ENCODE results near the gene GPR148. TPM values are rescaled to one million over a fixed set of nuclear protein-coding genes. Genes with fewer than 3 reads are reported as not detected.
A peak's percentile ranks its signal among the peaks of the same experiment; 100 is the strongest.

GPR148 gene
- total RNA-seq, 2 experiments from 2014 or later: not detected

DNA sequence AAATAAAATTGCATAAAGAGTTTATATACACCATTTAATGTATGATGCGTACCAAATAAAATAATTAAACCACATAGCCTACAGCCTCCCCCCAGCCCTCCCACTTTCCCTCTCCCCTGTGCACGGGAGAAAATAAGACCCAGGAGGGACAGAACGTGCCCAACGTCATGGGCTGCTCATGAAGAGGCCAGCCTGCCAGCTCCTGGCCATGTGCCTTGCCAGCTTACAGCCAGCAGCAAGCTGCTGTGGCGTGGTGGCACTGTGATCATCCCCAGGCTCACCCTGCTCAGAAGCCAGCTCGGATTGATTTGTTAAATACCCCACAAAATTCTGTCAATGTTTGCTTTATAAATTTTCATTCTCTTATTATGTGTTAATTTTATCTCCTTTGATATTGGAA lies 7.6 kb downstream of the GPR148 start:
- H3K27me3 Mint-ChIP-seq: peaks cover 13% of the 10 kb centered on the region
- no peaks in the 10 kb centered on the region for H3K36me3 Mint-ChIP-seq
- H3K9me3 Mint-ChIP-seq: peaks cover 7% of the 10 kb centered on the region
- no peak for DNase-seq
- no peak overlapping the region for H3K4me3 Mint-ChIP-seq
- H3K4me1 Mint-ChIP-seq: no peaks in the 10 kb centered on the region
- H3K27ac Mint-ChIP-seq: no peak overlapping the region

DNA sequence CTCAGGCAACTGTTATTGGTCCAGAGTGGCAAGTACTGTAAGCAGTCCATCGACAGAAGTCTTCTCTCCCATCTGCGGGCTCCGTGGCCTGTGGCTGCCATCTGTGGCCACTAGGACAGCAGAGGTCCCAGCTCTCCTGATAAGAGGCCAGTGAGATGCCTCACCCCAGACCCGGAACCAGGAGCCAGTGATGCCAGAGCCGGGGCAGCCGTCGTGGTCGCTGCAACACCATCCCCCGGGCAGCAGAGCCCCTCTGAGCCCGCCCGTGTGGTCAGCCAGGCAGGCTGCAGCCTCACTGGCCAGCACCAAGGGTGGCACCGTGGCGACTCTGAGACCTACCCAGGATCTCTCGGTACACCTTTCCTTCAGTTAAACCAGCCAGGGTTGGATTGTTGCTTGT lies 8.7 kb downstream of the GPR148 start:
- Mint-ChIP-seq H3K36me3 (no peaks in the 10 kb centered on the region), H3K4me1 (no peaks in the 10 kb centered on the region), H3K9me3 (peaks cover 7% of the 10 kb centered on the region), H3K27me3 (peaks cover 13% of the 10 kb centered on the region), H3K27ac (no peak overlapping the region), H3K4me3 (no peak overlapping the region)
- no peak for DNase-seq

DNA sequence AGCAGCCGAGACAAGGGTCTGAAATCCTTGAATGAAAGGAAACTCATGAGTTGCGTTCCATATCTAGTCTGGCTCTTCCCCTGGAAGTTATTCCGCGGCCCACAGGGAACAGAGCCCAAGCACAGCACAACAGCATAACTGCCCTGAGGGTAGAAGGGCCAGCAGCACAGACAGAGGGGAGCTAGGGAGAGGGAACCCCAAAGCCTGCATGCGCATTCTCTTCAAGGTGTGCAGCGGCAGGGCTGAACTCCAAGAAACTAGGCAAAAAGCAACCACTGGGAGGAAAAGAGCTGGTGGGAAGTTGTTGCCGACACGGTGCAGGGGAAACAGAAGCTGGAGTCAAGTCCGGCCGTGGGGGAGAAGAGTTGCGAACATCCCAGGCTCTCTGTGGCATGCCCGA lies 11.8 kb downstream of the GPR148 start:
- Mint-ChIP-seq H3K27me3 (peaks cover 21% of the 10 kb centered on the region), H3K4me1 (no peaks in the 10 kb centered on the region)

DNA sequence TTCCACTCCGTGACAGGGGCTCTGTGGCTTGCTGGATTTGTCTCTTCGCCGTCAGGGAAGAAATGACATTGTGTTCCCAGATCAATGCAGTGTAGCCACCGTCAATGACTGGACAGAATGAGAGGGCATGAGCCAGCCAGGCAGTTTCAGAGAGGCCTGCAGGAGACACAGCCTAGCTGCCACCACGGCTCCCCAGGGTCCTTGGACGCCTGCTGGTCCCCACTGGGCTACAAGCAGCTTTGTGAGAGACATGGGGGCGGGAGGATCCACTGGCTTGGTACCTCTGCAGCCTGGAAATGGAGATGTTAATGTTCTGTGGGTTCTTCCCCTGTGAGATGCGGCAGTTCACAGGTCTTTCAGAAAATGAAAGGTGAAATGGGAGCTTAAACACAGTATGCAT lies 14.4 kb downstream of the GPR148 start:
- no peaks in the 10 kb centered on the region for H3K36me3 Mint-ChIP-seq
- H3K9me3 Mint-ChIP-seq: peaks cover 2% of the 10 kb centered on the region
- no peak overlapping the region for H3K27ac Mint-ChIP-seq
- no peak overlapping the region for H3K4me3 Mint-ChIP-seq
- DNase-seq: no peak
- H3K27me3 Mint-ChIP-seq: peaks cover 21% of the 10 kb centered on the region
- no peaks in the 10 kb centered on the region for H3K4me1 Mint-ChIP-seq

More for the DNA sequence above, 11.8 kb downstream of the GPR148 start:
- Mint-ChIP-seq H3K27ac (no peak overlapping the region), H3K9me3 (peaks cover 2% of the 10 kb centered on the region), H3K36me3 (no peaks in the 10 kb centered on the region), H3K4me3 (no peak overlapping the region)
- no peak for DNase-seq

DNA sequence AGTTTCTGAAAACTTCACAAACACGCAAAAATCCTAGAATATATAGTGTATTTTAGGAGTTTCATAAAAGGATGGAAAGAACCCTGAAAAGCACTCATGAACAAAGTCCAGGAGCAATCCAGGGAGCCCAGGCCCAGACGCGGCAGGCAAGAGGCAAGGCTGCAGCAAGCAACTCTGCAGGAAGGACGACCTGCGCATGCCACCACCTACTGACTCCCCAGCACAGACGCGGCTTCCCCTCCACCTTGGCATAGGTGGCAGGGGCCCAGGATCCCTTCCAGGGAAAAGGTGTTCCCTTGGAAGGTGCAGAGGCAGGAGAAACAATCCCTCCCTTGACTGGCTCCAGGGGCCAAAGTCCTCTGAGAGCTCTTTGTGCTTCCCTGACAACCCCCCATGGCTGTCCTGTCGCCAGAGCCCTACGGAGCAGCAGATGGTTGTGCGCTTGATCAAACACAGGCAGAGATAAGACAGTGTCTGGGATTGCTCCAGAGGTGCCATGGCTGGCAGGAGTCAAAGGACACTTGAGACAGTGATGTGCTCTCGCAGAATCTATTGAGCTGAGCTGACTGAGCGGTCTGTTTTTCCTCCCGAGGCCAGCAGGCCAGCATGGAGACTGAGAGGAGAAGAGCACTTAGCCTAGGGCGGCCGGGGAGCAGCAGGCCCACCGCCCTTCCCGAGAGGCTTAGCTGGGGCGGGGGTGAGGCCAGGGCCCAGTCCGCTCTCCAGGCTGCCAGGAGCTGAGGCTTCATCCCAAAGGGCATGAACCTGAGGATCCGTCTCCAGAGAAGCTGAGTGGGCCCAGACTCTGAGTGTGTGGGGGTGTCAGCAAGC lies 15.6 kb downstream of the GPR148 start:
- DNase-seq: no peak
- no peaks in the 10 kb centered on the region for H3K36me3 Mint-ChIP-seq
- peaks cover 2% of the 10 kb centered on the region for H3K9me3 Mint-ChIP-seq
- H3K27ac Mint-ChIP-seq: no peak overlapping the region
- no peaks in the 10 kb centered on the region for H3K4me1 Mint-ChIP-seq
- no peak overlapping the region for H3K4me3 Mint-ChIP-seq
- peaks cover 21% of the 10 kb centered on the region for H3K27me3 Mint-ChIP-seq

DNA sequence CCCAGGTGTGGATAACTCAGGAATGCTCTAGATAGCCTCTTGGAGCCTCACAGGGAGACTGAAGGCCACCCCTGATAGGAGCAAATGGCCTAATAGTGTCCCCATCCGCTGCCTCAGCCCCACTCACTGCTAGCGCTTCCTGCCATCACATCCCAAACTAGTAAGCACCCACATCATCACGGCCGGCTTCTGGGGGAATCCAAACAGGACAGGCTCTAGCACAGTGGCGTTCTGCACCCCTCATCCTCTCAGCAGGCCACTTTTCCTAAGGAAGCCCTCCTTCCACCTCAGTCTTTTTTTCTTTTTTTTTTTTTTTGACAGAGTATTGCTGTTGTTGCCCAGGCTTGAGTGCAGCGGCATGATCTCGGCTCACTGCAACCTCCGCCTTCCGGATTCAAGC lies 20.2 kb downstream of the GPR148 start:
- Mint-ChIP-seq H3K36me3 (no peaks in the 10 kb centered on the region), H3K9me3 (peaks cover 2% of the 10 kb centered on the region), H3K4me3 (no peak overlapping the region), H3K4me1 (no peaks in the 10 kb centered on the region), H3K27me3 (peaks cover 29% of the 10 kb centered on the region), H3K27ac (no peak overlapping the region)
- no peak for DNase-seq

DNA sequence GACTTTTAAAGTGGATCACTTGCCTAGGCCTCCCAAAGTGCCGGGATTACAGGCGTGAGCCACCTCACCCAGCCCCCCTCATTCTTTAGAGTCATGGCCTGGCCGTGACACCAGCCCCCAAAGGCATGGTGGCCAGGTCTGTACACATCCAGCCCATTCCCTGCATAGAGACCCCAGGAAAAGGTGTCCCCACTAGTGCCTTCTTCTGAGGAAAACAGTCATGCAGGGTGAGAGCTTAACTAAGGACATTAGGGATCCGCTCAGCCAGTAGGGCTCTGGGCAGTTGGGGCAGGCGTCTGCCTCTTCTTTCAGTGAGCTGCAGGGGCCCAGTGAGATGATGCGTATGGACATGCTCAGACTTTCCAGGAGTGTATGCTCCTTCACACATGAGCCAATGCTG lies 20.8 kb downstream of the GPR148 start:
- Mint-ChIP-seq H3K4me1 (no peaks in the 10 kb centered on the region), H3K36me3 (no peaks in the 10 kb centered on the region), H3K27ac (no peak overlapping the region), H3K9me3 (peaks cover 2% of the 10 kb centered on the region), H3K27me3 (peaks cover 29% of the 10 kb centered on the region), H3K4me3 (no peak overlapping the region)
- DNase-seq: no peak

DNA sequence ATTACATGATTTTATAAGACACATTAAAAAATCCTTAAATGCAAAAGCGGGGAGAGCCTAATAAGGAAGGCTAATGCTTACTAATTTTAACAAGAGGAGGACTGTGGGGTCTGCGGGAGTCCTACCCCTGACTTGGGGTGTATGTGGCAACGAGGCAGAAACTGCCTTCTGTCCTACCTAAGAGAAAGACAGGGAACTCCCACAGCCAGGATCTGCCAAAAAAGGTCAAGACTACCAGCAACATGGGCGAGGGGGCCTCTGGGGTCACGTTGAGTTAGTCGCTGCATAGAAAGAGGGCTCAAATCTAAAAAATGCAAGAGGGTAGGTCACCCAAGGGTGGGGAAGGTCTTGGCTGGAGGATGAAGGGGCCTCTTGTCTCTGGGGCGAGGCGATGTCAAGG lies 25.9 kb downstream of the GPR148 start:
- Mint-ChIP-seq H3K4me1 (no peaks in the 10 kb centered on the region), H3K4me3 (no peak overlapping the region), H3K27me3 (peaks cover 65% of the 10 kb centered on the region), H3K9me3 (no peaks in the 10 kb centered on the region), H3K27ac (no peak overlapping the region), H3K36me3 (no peaks in the 10 kb centered on the region)
- no peak for DNase-seq

DNA sequence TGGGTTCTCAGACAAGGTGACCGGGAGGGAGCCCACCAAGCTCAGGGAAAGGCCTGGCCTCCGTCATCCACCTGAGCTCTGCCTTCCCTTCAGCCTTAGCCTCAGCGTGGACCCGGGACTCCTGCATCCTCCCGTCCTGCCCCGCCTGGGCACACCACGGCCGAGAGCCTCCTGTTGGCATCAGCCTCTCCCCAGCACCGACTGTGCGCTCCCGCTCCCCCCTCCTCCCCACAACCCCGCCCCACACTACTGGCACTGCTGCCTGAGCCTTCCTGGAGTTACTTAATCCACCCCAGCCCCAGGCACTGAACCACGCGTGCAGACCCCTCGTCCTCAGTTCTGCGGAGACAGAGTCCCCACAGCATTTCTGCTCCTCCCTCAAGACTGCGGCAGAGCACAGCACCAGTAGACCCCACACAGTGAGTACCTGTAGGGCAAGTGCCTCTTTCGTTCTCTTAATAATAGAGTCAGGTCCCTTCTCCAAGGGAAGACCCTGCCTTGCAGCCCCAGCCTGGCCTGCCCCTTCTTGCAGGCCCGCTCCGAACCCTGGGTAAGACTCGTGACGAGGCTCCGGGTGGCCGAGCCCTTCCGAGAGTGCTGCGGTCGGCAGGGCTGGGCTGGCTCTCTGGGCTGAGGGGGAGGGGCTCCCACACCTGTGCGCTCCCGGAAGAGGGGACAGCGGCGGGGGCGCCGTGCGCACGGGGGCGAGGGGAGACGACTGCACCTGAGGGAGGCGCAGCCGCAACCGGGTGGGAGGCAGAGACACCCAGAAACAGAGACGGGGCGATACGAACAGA lies 26.6 kb downstream of the GPR148 start, which contains the start of gene AMER3:
TSS of gene AMER3 (plus strand) at position 285 of the 797 bp plus-strand sequence. CDS start 6,533 bp downstream, outside the sequence.
- H3K36me3 Mint-ChIP-seq: no peaks in the 10 kb centered on the region
- DNase-seq: no peak

DNA sequence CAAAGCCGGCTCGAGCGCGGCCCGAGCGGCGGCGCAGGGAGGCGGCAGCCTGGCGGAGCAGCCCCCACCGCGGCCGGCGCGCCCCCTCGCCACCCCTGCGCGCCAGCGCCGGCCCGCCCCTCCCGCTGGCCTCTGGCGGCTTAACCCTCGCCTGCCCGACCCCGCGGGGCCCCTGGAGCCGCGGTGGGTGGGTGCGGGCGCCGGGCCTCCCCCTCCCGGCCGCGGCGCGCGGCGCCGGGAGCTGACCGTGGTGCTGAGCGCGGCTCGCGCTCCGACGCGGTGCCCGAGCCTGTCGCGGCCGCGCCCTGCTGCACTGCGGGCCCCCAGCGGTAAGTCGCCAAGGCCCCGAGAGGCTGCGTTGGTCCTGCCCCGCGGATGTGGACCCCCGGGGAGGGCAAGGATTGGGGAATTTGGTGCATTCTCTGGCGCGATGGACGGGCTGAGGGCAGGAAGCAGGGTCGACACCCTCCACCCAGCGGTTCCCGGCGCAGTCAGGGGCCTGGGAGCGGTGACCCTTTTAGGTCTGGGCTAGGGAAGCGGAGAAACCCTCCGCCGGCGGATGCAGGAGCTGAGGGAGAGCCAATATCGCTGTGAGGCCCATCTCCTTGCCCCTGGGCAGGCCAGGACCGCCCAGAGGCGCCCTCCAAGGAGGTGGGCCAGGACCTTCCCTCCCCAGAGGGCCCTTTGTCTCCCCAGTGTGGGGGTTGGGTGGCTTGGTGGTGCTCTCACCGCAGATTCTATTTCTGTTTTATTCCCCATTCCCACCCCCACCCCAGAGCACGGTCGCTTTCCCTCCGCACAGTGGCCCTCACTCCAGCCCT lies 27.4 kb downstream of the GPR148 start:
- Mint-ChIP-seq H3K27me3 (peaks cover 65% of the 10 kb centered on the region), H3K9me3 (no peaks in the 10 kb centered on the region), H3K27ac (no peak overlapping the region), H3K4me3 (peak overlapping the region; percentile 22), H3K4me1 (no peaks in the 10 kb centered on the region), H3K36me3 (no peaks in the 10 kb centered on the region)
- peak; percentile 25 for DNase-seq

More for the DNA sequence above, 26.6 kb downstream of the GPR148 start, which contains the start of gene AMER3:
- H3K27ac Mint-ChIP-seq: no peak within 1 kb of the TSS
- H3K9me3 Mint-ChIP-seq: no peaks in the 10 kb centered on the region
- H3K4me1 Mint-ChIP-seq: no peaks in the 10 kb centered on the region
- peaks cover 65% of the 10 kb centered on the region for H3K27me3 Mint-ChIP-seq
- no peak within 1 kb of the TSS for H3K4me3 Mint-ChIP-seq

DNA sequence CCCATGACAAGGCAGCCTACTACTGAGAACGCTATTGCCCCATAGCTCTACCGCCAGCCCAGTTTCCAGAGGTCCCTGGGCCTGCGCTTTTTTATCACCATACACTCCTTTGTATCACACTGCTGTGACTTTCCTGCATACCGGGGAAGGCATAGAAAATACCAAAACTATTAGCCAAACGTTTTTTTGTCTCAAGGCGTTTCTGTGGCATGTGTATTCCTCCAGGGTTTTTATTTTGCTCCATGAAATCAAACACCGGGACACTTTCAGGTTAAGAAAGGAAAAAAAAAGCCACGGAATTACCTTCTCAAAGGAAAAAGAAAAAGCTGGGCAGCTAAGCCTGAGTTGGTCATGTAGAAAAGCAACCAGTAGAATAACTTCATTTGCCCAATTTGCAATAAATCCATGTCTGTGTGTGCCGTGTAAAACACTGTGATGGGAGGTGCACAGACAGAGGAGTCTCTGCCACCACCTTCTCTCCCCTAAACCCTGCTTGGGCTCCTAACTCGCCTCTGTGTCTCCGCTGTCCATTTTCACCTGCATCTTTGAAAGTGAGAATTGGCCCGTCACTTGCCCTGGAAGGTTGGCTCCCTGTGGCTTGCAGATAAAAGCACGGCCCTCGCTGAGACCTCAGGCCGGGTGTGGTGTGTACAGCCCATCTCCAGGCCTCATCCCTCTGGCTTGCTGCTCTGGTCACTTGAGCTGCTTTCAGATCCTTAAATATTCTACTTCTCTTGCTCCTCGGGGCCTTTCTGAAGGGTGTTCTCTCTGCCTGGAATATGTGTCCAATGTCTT lies 28.2 kb downstream of the GPR148 start:
- Mint-ChIP-seq H3K27ac (no peak overlapping the region), H3K4me3 (peak overlapping the region; percentile 22), H3K9me3 (no peaks in the 10 kb centered on the region), H3K4me1 (no peaks in the 10 kb centered on the region), H3K27me3 (peaks cover 70% of the 10 kb centered on the region), H3K36me3 (no peaks in the 10 kb centered on the region)
- DNase-seq: no peak

DNA sequence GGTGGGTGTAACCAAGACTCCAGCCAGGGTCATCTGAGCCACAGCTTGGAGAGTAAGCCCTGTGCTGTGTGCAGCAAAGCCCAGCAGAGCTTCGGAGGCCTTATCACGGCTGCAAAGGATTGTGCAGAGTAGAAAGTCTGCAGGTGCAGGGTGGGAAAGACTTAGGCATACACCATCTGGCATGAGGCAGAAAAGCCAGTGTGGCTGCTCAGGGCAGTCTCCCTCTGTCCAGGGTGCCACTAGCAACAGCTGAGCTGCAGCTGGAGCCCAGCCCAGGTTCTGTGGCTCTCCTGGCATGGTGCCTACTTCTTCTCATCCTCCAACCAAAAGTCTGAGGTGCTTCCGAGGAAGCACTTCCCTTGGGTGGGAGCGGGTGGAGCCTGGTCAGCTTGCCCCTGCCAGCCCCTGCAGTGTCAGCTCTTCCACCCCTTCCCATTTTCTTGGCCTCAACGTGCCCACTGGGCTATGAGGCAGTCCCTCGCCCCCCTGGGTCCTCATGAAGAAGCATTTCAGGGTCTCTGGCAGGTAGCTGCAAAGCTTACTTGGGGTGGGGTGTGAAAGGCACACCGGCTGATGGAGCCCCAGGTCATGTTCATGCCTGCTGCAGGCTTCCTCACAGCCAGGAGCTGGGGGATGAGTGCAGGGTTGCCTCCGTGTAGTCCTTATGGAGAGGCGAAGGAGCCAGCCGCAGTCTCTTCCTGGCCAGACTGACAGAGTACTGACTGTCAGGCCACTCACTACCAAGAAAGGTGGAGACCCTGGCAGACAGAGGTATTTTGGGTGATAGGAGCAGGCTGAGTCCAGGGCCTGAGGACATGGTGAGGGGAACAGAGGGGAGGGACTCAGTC lies 31.3 kb downstream of the GPR148 start:
- DNase-seq: no peak
- Mint-ChIP-seq H3K27ac (no peak overlapping the region), H3K4me1 (no peaks in the 10 kb centered on the region), H3K9me3 (no peaks in the 10 kb centered on the region), H3K4me3 (no peak overlapping the region), H3K27me3 (peaks cover 43% of the 10 kb centered on the region), H3K36me3 (no peaks in the 10 kb centered on the region)
